ENCODE results near the gene PLAC8. TPM values are rescaled to one million over a fixed set of nuclear protein-coding genes. Genes with fewer than 3 reads are reported as not detected.
A peak's percentile ranks its signal among the peaks of the same experiment; 100 is the strongest.

The PLAC8 gene
- total RNA-seq, 2 experiments from 2014 or later: 249 to 259 TPM

DNA sequence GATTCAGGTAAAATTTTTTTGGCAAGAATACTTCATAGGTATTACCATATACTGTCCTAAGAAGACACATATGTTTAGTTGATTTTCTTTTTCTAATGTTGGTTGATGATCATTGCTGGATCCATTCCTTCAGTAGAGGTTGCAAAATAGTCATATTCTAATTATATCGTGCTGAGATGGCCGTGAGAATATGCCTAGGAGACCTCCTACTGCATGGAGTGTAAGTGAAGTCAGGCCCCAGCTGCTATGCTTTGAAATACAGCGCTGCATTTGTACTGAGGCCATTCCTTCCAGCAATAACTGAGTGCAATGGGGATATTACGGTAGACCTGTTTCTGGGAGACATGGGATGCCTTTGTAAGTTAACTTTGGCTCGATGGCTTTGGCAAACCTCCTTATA is 6.7 kb upstream of the PLAC8 start:
- DNase-seq: no peak
- peaks cover 10% of the 10 kb centered on the region for H3K4me1 ChIP-seq (ENCODE audit: insufficient read depth, low read length)
- Mint-ChIP-seq H3K9me3 (no peaks in the 10 kb centered on the region), H3K27me3 (no peaks in the 10 kb centered on the region), H3K4me3 (no peak overlapping the region), H3K36me3 (ENCODE audit: low read depth) (no peaks in the 10 kb centered on the region), H3K27ac (no peak overlapping the region), H3K4me1 (ENCODE audit: low read depth) (peaks cover 23% of the 10 kb centered on the region)
- no peaks in the 10 kb centered on the region for H3K36me3 ChIP-seq (ENCODE audit: insufficient read depth, low read length)
- TF ChIP-seq, protein P1, sequence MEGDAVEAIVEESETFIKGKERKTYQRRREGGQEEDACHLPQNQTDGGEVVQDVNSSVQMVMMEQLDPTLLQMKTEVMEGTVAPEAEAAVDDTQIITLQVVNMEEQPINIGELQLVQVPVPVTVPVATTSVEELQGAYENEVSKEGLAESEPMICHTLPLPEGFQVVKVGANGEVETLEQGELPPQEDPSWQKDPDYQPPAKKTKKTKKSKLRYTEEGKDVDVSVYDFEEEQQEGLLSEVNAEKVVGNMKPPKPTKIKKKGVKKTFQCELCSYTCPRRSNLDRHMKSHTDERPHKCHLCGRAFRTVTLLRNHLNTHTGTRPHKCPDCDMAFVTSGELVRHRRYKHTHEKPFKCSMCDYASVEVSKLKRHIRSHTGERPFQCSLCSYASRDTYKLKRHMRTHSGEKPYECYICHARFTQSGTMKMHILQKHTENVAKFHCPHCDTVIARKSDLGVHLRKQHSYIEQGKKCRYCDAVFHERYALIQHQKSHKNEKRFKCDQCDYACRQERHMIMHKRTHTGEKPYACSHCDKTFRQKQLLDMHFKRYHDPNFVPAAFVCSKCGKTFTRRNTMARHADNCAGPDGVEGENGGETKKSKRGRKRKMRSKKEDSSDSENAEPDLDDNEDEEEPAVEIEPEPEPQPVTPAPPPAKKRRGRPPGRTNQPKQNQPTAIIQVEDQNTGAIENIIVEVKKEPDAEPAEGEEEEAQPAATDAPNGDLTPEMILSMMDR (IDR thresholded peaks at IDR 0.05): no peak
- no peak for ATAC-seq (ENCODE audit: poor library complexity)
- no peak overlapping the region for H3K27ac ChIP-seq (ENCODE audit: low read depth in 1 of 2, low read length in 2 of 2)
- ChIA-PET CTCF (interaction anchor here (1.0 to 1.2 kb wide), 4 partner anchors 11 to 132 kb away, joined by 3 to 4 read pairs (median 4); no protein-coding TSS in a partner anchor), POLR2A (interaction anchor here (0.8 kb wide), 1 partner anchor 11 kb away, joined by 4 read pairs; no protein-coding TSS in a partner anchor)
- no peak overlapping the region for H3K4me3 ChIP-seq (ENCODE audit: low read length)
- H3K27me3 ChIP-seq (ENCODE audit: control insufficient read depth in 1 of 2, insufficient read depth in 2 of 2, low read length in 2 of 2): no peaks in the 10 kb centered on the region
- intact Hi-C loops (cut with DNase I, micrococcal nuclease): no loop called here
- no peaks in the 10 kb centered on the region for H3K9me3 ChIP-seq (ENCODE audit: control insufficient read depth in 1 of 2, insufficient read depth in 1 of 2, low read length in 2 of 2)

DNA sequence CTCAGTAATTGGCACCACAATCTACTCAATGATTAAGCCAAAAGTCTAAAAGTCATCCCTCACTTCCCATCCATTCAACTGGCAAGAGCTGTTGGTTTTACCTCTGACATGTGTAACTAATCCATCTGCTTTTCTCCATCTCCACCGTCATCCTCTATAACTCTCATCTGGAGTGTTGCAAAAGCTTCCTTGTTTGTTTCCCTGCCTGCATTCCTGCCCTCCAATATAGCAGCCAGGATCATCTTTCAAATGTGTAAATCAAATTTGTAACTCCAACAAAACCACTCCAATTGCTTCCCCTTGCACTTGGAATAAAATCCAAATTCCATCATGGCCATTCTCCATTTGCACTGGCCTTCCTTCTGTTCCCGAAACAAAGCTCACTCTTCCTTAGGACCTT is 4.3 kb upstream of the PLAC8 start:
- H3K4me1 ChIP-seq (ENCODE audit: insufficient read depth, low read length): peaks cover 9% of the 10 kb centered on the region
- ATAC-seq (ENCODE audit: poor library complexity): no peak
- Mint-ChIP-seq H3K4me3 (no peak overlapping the region), H3K9me3 (no peaks in the 10 kb centered on the region), H3K4me1 (ENCODE audit: low read depth) (peaks cover 29% of the 10 kb centered on the region), H3K36me3 (ENCODE audit: low read depth) (peaks cover 8% of the 10 kb centered on the region), H3K27me3 (no peaks in the 10 kb centered on the region), H3K27ac (no peak overlapping the region)
- no peaks in the 10 kb centered on the region for H3K27me3 ChIP-seq (ENCODE audit: control insufficient read depth in 1 of 2, insufficient read depth in 2 of 2, low read length in 2 of 2)
- no peaks in the 10 kb centered on the region for H3K9me3 ChIP-seq (ENCODE audit: control insufficient read depth in 1 of 2, insufficient read depth in 1 of 2, low read length in 2 of 2)
- intact Hi-C loops (cut with DNase I, micrococcal nuclease): loop anchor here in 1 of 2 experiments (5.0 kb wide), 1 partner anchor 93 kb away; no protein-coding TSS in a partner anchor
- POLR2A ChIA-PET: no interaction called here
- CTCF ChIA-PET: no interaction called here
- H3K27ac ChIP-seq (ENCODE audit: low read depth in 1 of 2, low read length in 2 of 2): no peak overlapping the region
- TF ChIP-seq, protein P1 (IDR thresholded peaks at IDR 0.05): no peak
- no peaks in the 10 kb centered on the region for H3K36me3 ChIP-seq (ENCODE audit: insufficient read depth, low read length)
- no peak overlapping the region for H3K4me3 ChIP-seq (ENCODE audit: low read length)
- DNase-seq: no peak

DNA sequence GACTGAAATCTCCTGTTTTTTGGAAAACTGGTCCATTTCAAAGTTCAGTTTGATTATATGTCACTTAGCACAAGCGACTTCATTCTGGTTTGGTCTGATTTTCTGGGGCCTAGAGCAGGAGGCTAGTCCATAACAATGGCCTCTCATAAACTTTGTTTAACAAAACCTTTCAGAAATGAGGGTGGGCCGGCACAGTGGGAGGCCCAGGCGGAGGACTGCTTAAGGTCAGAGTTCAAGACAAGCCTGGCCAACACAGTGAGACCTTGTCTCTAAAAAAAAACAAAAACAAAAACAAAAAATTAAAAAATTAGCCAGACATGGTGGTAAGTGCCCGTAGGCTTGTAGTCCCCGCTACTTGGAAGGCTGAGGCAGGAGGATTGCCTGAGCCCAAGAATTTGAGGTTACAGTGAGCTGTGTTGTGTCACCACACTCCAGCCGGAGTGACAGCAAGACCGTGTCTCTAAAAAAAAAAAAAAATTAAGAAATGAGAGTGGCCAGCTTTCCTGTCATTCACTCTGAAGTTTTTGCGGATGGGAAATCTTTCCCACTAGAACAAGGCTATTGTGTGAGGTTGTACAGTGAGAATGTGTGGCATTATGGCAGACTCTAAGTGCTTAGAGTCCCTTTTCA is 1.2 kb upstream of the PLAC8 start:
- intact Hi-C loops (cut with DNase I, micrococcal nuclease): loop anchor here (2.0 to 5.0 kb wide), 2 partner anchors 97 kb away; no protein-coding TSS in a partner anchor
- H3K9me3 Mint-ChIP-seq: no peaks in the 10 kb centered on the region
- Histone ChIP-seq H3K4me1 (ENCODE audit: insufficient read depth, low read length) (peaks cover 19% of the 10 kb centered on the region), H3K27me3 (ENCODE audit: control insufficient read depth in 1 of 2, insufficient read depth in 2 of 2, low read length in 2 of 2) (no peaks in the 10 kb centered on the region), H3K9me3 (ENCODE audit: control insufficient read depth in 1 of 2, insufficient read depth in 1 of 2, low read length in 2 of 2) (no peaks in the 10 kb centered on the region), H3K36me3 (ENCODE audit: insufficient read depth, low read length) (no peaks in the 10 kb centered on the region), H3K27ac (ENCODE audit: low read depth in 1 of 2, low read length in 2 of 2) (peak overlapping the region; percentile 43 to 47), H3K4me3 (ENCODE audit: low read length) (no peak overlapping the region)
- ChIA-PET CTCF (interaction anchor here (0.6 to 1.2 kb wide), 3 partner anchors 30 to 166 kb away, joined by 3 to 4 read pairs (median 3); no protein-coding TSS in a partner anchor), POLR2A (interaction anchor here (0.6 to 8.9 kb wide), 9 partner anchors 9 to 135 kb away, joined by 3 to 167 read pairs (median 7); partner anchors contain the start of gene COPS4)
- TF ChIP-seq, protein P1 (IDR thresholded peaks at IDR 0.05): no peak
- H3K27me3 Mint-ChIP-seq: no peaks in the 10 kb centered on the region
- DNase-seq: peak in 1 of 14 experiments; percentile 9
- peak overlapping the region; percentile 89 for H3K27ac Mint-ChIP-seq
- no peak for ATAC-seq (ENCODE audit: poor library complexity)
- peaks cover 33% of the 10 kb centered on the region for H3K36me3 Mint-ChIP-seq (ENCODE audit: low read depth)
- H3K4me1 Mint-ChIP-seq (ENCODE audit: low read depth): peaks cover 41% of the 10 kb centered on the region
- H3K4me3 Mint-ChIP-seq: peak overlapping the region; percentile 98
